ENCODE data around the gene CCDC81. TPM values are rescaled to one million over a fixed set of nuclear protein-coding genes. Genes with fewer than 3 reads are reported as not detected.

CCDC81 gene
- polyA plus RNA-seq, 1 donor (not counting 4 experiments of a cell fraction or from before 2014, with no cell fraction given): 0.42 TPM

GRCh38 chr11:86369668-86370067 is 5.0 kb upstream of the CCDC81 start:
- Histone ChIP-seq H3K36me3 (ENCODE audit: control insufficient read depth in 2 of 2, extremely low read depth in 1 of 2, insufficient read depth in 2 of 2, low read length in 2 of 2) (no peaks in the 10 kb centered on the region), H3K9me3 (ENCODE audit: control insufficient read depth, low read depth, low read length) (peaks cover 4% of the 10 kb centered on the region), H3K27ac (ENCODE audit: control insufficient read depth, insufficient read depth, low read length) (no peak overlapping the region), H3K4me2 (ENCODE audit: control insufficient read depth, extremely low read depth, insufficient read depth, low read depth, low read length) (no peak overlapping the region), H3K79me2 (ENCODE audit: control insufficient read depth, insufficient read depth, low read length) (no peaks in the 10 kb centered on the region), H3K9me1 (ENCODE audit: control insufficient read depth, extremely low read depth, insufficient read depth, low read length) (no peaks in the 10 kb centered on the region), H3K4me1 (ENCODE audit: control insufficient read depth, extremely low read depth, insufficient read depth, low read length) (peaks cover 18% of the 10 kb centered on the region), H3K27me3 (ENCODE audit: control insufficient read depth, extremely low read depth, insufficient read depth, low read length) (no peaks in the 10 kb centered on the region), H3K4me3 (ENCODE audit: control insufficient read depth in 2 of 3, extremely low read depth in 1 of 3, insufficient read depth in 2 of 3, low read depth in 1 of 3, low read length in 3 of 3) (no peak overlapping the region), H4K20me1 (ENCODE audit: control insufficient read depth, extremely low read depth, insufficient read depth, low read length) (no peaks in the 10 kb centered on the region), H2AFZ (ENCODE audit: control insufficient read depth, low read length) (no peak overlapping the region), H3K9ac (ENCODE audit: control insufficient read depth, extremely low read depth, insufficient read depth, low read length) (no peak overlapping the region)
- FAIRE-seq (no peak), DNase-seq (ENCODE audit: low read depth, low spot score) (no peak)
- TF ChIP-seq CTCF (optimal IDR thresholded peaks at IDR 0.05 in 1 of 3, IDR thresholded peaks at IDR 0.05 in 1 of 3, conservative IDR thresholded peaks at IDR 0.05 in 1 of 3; ENCODE audit: extremely low read depth in 1 of 3, insufficient read depth in 2 of 3, low read length in 3 of 3) (no peak), EZH2 (IDR thresholded peaks at IDR 0.05; ENCODE audit: low read length) (no peak)
- dilution Hi-C loops (cut with MboI; ENCODE audit: extremely low pct_ligation_motif_present, low sequenced_read_pairs): no loop called here

- no peaks in the 10 kb centered on the region for H4K20me1 ChIP-seq (ENCODE audit: control insufficient read depth, extremely low read depth, insufficient read depth, low read length)
- H3K4me3 ChIP-seq (ENCODE audit: control insufficient read depth in 2 of 3, extremely low read depth in 1 of 3, insufficient read depth in 2 of 3, low read depth in 1 of 3, low read length in 3 of 3): no peak overlapping the region
- dilution Hi-C loops (cut with MboI; ENCODE audit: extremely low pct_ligation_motif_present, low sequenced_read_pairs): no loop called here
- no peak for DNase-seq (ENCODE audit: low read depth, low spot score)
- H3K27ac ChIP-seq (ENCODE audit: control insufficient read depth, insufficient read depth, low read length): no peak overlapping the region
- H3K4me1 ChIP-seq (ENCODE audit: control insufficient read depth, extremely low read depth, insufficient read depth, low read length): peaks cover 18% of the 10 kb centered on the region
- H3K27me3 ChIP-seq (ENCODE audit: control insufficient read depth, extremely low read depth, insufficient read depth, low read length): no peaks in the 10 kb centered on the region
- TF ChIP-seq CTCF (optimal IDR thresholded peaks at IDR 0.05 in 1 of 3, IDR thresholded peaks at IDR 0.05 in 1 of 3, conservative IDR thresholded peaks at IDR 0.05 in 1 of 3; ENCODE audit: extremely low read depth in 1 of 3, insufficient read depth in 2 of 3, low read length in 3 of 3) (no peak), EZH2 (IDR thresholded peaks at IDR 0.05; ENCODE audit: low read length) (no peak)
- no peak overlapping the region for H2AFZ ChIP-seq (ENCODE audit: control insufficient read depth, low read length)
- H3K4me2 ChIP-seq (ENCODE audit: control insufficient read depth, extremely low read depth, insufficient read depth, low read depth, low read length): no peak overlapping the region
- H3K9ac ChIP-seq (ENCODE audit: control insufficient read depth, extremely low read depth, insufficient read depth, low read length): no peak overlapping the region
- peaks cover 4% of the 10 kb centered on the region for H3K9me3 ChIP-seq (ENCODE audit: control insufficient read depth, low read depth, low read length)
- H3K36me3 ChIP-seq (ENCODE audit: control insufficient read depth in 2 of 2, extremely low read depth in 1 of 2, insufficient read depth in 2 of 2, low read length in 2 of 2): no peaks in the 10 kb centered on the region
- H3K9me1 ChIP-seq (ENCODE audit: control insufficient read depth, extremely low read depth, insufficient read depth, low read length): no peaks in the 10 kb centered on the region
- peak; percentile 23 for FAIRE-seq
- no peaks in the 10 kb centered on the region for H3K79me2 ChIP-seq (ENCODE audit: control insufficient read depth, insufficient read depth, low read length)
These were observed 4.5 kb upstream of the CCDC81 start for GRCh38 chr11:86370171-86370570.
